GM23338 (cell line): Measurements from ENCODE around the gene AFP. TPM values are rescaled to one million over a fixed set of nuclear protein-coding genes. Genes with fewer than 3 reads are reported as not detected.

ENCODE experiments used
- ATAC-seq: fragments of 200-7000 bp; cut with Tn5 transposase; 3 replicates; pipeline ENCODE4 v1.9.1; 2020
- DNase-seq: peaks from one replicate; pipeline ENCODE4 v3.0.0-alpha.2; 2015; ENCODE audit warnings: low spot score
- H2AFZ ChIP-seq: fragments of 200-600 bp; sonication (generic); 2 replicates; pipeline ENCODE4 v1.8.0; 2016; ENCODE audit warnings: antibody characterized with exemption, mild to moderate bottlenecking, moderate library complexity
- H3F3A ChIP-seq: fragments of 200-600 bp; sonication (generic); replicated peaks from 2 replicates; pipeline ENCODE4 v1.8.0; 2017; ENCODE audit warnings: antibody characterized with exemption, mixed run types, low read depth
- H3K27ac ChIP-seq: fragments of 200-600 bp; sonication (generic); 2 replicates; pipeline ENCODE4 v1.6.1; 2016; ENCODE audit warnings: low read depth
- H3K27me3 ChIP-seq: fragments of 200-600 bp; sonication (generic); 2 replicates; pipeline ENCODE4 v1.8.0; 2016; ENCODE audit warnings: mild to moderate bottlenecking, mixed run types, moderate library complexity; ENCODE audit not compliant: insufficient read depth
- H3K36me3 ChIP-seq: fragments of 200-600 bp; sonication (generic); 2 replicates; pipeline ENCODE4 v1.8.0; 2016; ENCODE audit warnings: mild to moderate bottlenecking; ENCODE audit not compliant: insufficient read depth
- H3K4me1 ChIP-seq: fragments of 200-600 bp; sonication (generic); 2 replicates; pipeline ENCODE4 v1.8.0; 2016; ENCODE audit warnings: mild to moderate bottlenecking, moderate library complexity; ENCODE audit not compliant: insufficient read depth
- H3K4me2 ChIP-seq: fragments of 200-600 bp; sonication (generic); 2 replicates; pipeline ENCODE4 v1.7.1; 2017; ENCODE audit warnings: mixed run types
- H3K4me3 ChIP-seq: fragments of 200-600 bp; sonication (generic); 2 replicates; pipeline ENCODE4 v1.6.1; 2016; ENCODE audit warnings: mixed run types
- H3K79me2 ChIP-seq: fragments of 200-600 bp; sonication (generic); replicated peaks from 2 replicates; pipeline ENCODE4 v1.8.0; 2017; ENCODE audit warnings: mild to moderate bottlenecking; ENCODE audit not compliant: insufficient read depth
- H3K9me2 ChIP-seq: fragments of 200-600 bp; sonication (generic); 2 replicates; pipeline ENCODE4 v1.8.0; 2017; ENCODE audit not compliant: insufficient read depth
- H4K20me1 ChIP-seq: fragments of 200-600 bp; sonication (generic); replicated peaks from 2 replicates; pipeline ENCODE4 v1.8.0; 2017; ENCODE audit warnings: mild to moderate bottlenecking; ENCODE audit not compliant: insufficient read depth
- H3K27ac Mint-ChIP-seq: 2 replicates; pipeline ENCODE4 v1.8.0; 2020; ENCODE audit warnings: inconsistent platforms, mild to moderate bottlenecking, moderate library complexity, mixed read lengths
- H3K27me3 Mint-ChIP-seq: 3 replicates; pipeline ENCODE4 v1.8.0; 2022; ENCODE audit warnings: low read depth, mild to moderate bottlenecking, moderate library complexity, mixed read lengths, inconsistent platforms; ENCODE audit not compliant: insufficient read depth, poor library complexity
- H3K36me3 Mint-ChIP-seq: 3 replicates; pipeline ENCODE4 v1.8.0; 2021; ENCODE audit warnings: low read depth, mild to moderate bottlenecking, inconsistent platforms, moderate library complexity, mixed read lengths
- H3K4me1 Mint-ChIP-seq: 3 replicates; pipeline ENCODE4 v1.8.0; 2020; ENCODE audit warnings: mild to moderate bottlenecking, inconsistent platforms, mixed read lengths
- H3K4me3 Mint-ChIP-seq: 3 replicates; pipeline ENCODE4 v1.8.0; 2021; ENCODE audit warnings: moderate library complexity, mild to moderate bottlenecking, inconsistent platforms, mixed read lengths
- H3K9me3 Mint-ChIP-seq: 3 replicates; pipeline ENCODE4 v1.8.0; 2020; ENCODE audit warnings: moderate library complexity, mild to moderate bottlenecking, inconsistent platforms, mixed read lengths
- CREB1 ChIP-seq: fragments of 250-450 bp; sonication (Bioruptor Pico); IDR thresholded peaks from 2 replicates; pipeline ENCODE4 v1.5.0; 2020; ENCODE audit warnings: low read depth, mild to moderate bottlenecking, moderate library complexity
- CTCF ChIP-seq, 2 experiments: fragments of 200-600 bp in 1 of 2; sonication (generic) in 1 of 2; conservative IDR thresholded peaks; 2 replicates each; pipeline versions ENCODE4 v1.5.1 to v1.6.1; 2016 to 2017; ENCODE audit warnings: antibody characterized with exemption in 2 of 2, low read depth in 2 of 2, mild to moderate bottlenecking in 2 of 2, moderate library complexity in 1 of 2
- EZH2 ChIP-seq: fragments of 200-600 bp; sonication (generic); IDR thresholded peaks from one replicate; pipeline ENCODE4 v1.8.0; 2017; ENCODE audit warnings: antibody characterized with exemption, mild to moderate bottlenecking, low read depth; ENCODE audit not compliant: unreplicated experiment
- EZH2phosphoT487 ChIP-seq: fragments of 200-600 bp; sonication (generic); IDR thresholded peaks from one replicate; pipeline ENCODE4 v1.8.1; 2018; ENCODE audit warnings: antibody characterized with exemption; ENCODE audit not compliant: unreplicated experiment
- JUNB ChIP-seq: IDR thresholded peaks from one replicate; pipeline ENCODE4 v1.6.1; 2016; ENCODE audit warnings: antibody characterized with exemption; ENCODE audit not compliant: unreplicated experiment
- NANOG ChIP-seq: IDR thresholded peaks from 2 replicates; pipeline ENCODE4 v1.6.1; 2016; ENCODE audit warnings: antibody characterized with exemption, borderline replicate concordance
- POLR2AphosphoS5 ChIP-seq: IDR thresholded peaks from 2 replicates; pipeline ENCODE4 v1.6.1; 2016; ENCODE audit warnings: antibody characterized with exemption, low read depth
- STAT1 ChIP-seq: IDR thresholded peaks from one replicate; pipeline ENCODE4 v1.6.1; 2016; ENCODE audit warnings: antibody characterized with exemption; ENCODE audit not compliant: unreplicated experiment
- ZNF114 ChIP-seq: fragments of 250-450 bp; sonication (Bioruptor Pico); IDR thresholded peaks from 2 replicates; pipeline ENCODE4 v1.5.0; 2020; ENCODE audit warnings: mild to moderate bottlenecking, moderate library complexity
- ZNF331 ChIP-seq: fragments of 250-450 bp; sonication (Bioruptor Pico); IDR thresholded peaks from 2 replicates; pipeline ENCODE4 v1.5.0; 2020; ENCODE audit warnings: low read depth, mild to moderate bottlenecking, moderate library complexity
- ZNF462 ChIP-seq: fragments of 250-450 bp; sonication (Bioruptor Pico); IDR thresholded peaks from 2 replicates; pipeline ENCODE4 v1.5.0; 2020; ENCODE audit warnings: mild to moderate bottlenecking, moderate library complexity
- polyA plus RNA-seq: library from polyadenylated mRNA; unstranded; fragments of >200 nt; fragmentation: Nextera tagmentation; extraction: Ambion mirVana; gene quantifications from 2 replicates; pipeline ENCODE4 v1.2.1, GENCODE V29; 2016
- total RNA-seq: library from RNA; depleted of rRNA; stranded (reverse); fragments of >200 nt; shearing (Covaris generic); gene quantifications from 2 replicates; pipeline ENCODE4 v1.2.3, GENCODE V29; 2014
- TF ChIP-seq, protein P1 (sequence below): IDR thresholded peaks from 2 replicates; pipeline ENCODE4 v1.6.1; 2016; ENCODE audit warnings: antibody characterized with exemption
- TF ChIP-seq, protein P2 (sequence below): IDR thresholded peaks from one replicate; pipeline ENCODE4 v1.6.1; 2018; ENCODE audit warnings: antibody characterized with exemption; ENCODE audit not compliant: unreplicated experiment

The AFP gene
- total and polyA plus RNA-seq, 2 experiments from 2014 or later = 4.0 to 17.3 TPM

- H3K4me3 Mint-ChIP-seq = no peak overlapping the region
- H3K27me3 ChIP-seq = no peaks in the 10 kb centered on the region
Observed at GRCh38 chr4:73405138-73405537, 30.9 kb upstream of the AFP start.

More at GRCh38 chr4:73405138-73405537, 30.9 kb upstream of the AFP start:
- no peaks in the 10 kb centered on the region for H3K36me3 ChIP-seq
- peaks cover 20% of the 10 kb centered on the region for H3K4me1 ChIP-seq
- H3K4me2 ChIP-seq = no peak overlapping the region
- no peaks in the 10 kb centered on the region for H4K20me1 ChIP-seq
- no peaks in the 10 kb centered on the region for H3K9me2 ChIP-seq
- no peak overlapping the region for H3K27ac ChIP-seq
- no peaks in the 10 kb centered on the region for H3K27me3 Mint-ChIP-seq
- TF ChIP-seq CREB1 (no peak), EZH2phosphoT487 (no peak), JUNB (no peak), STAT1 (no peak), ZNF462 (no peak), POLR2AphosphoS5 (no peak), NANOG (no peak), ZNF114 (no peak), CTCF (conservative IDR thresholded peaks at IDR 0.05; ENCODE audit: low read depth in 2 of 2) (no peak), ZNF331 (CRISPR knock-in tag) (no peak), EZH2 (no peak)
- TF ChIP-seq, protein P1, sequence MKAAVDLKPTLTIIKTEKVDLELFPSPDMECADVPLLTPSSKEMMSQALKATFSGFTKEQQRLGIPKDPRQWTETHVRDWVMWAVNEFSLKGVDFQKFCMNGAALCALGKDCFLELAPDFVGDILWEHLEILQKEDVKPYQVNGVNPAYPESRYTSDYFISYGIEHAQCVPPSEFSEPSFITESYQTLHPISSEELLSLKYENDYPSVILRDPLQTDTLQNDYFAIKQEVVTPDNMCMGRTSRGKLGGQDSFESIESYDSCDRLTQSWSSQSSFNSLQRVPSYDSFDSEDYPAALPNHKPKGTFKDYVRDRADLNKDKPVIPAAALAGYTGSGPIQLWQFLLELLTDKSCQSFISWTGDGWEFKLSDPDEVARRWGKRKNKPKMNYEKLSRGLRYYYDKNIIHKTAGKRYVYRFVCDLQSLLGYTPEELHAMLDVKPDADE = no peak
- TF ChIP-seq, protein P2, sequence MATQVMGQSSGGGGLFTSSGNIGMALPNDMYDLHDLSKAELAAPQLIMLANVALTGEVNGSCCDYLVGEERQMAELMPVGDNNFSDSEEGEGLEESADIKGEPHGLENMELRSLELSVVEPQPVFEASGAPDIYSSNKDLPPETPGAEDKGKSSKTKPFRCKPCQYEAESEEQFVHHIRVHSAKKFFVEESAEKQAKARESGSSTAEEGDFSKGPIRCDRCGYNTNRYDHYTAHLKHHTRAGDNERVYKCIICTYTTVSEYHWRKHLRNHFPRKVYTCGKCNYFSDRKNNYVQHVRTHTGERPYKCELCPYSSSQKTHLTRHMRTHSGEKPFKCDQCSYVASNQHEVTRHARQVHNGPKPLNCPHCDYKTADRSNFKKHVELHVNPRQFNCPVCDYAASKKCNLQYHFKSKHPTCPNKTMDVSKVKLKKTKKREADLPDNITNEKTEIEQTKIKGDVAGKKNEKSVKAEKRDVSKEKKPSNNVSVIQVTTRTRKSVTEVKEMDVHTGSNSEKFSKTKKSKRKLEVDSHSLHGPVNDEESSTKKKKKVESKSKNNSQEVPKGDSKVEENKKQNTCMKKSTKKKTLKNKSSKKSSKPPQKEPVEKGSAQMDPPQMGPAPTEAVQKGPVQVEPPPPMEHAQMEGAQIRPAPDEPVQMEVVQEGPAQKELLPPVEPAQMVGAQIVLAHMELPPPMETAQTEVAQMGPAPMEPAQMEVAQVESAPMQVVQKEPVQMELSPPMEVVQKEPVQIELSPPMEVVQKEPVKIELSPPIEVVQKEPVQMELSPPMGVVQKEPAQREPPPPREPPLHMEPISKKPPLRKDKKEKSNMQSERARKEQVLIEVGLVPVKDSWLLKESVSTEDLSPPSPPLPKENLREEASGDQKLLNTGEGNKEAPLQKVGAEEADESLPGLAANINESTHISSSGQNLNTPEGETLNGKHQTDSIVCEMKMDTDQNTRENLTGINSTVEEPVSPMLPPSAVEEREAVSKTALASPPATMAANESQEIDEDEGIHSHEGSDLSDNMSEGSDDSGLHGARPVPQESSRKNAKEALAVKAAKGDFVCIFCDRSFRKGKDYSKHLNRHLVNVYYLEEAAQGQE = no peak
- no peaks in the 10 kb centered on the region for H3K9me3 Mint-ChIP-seq
- H3K4me1 Mint-ChIP-seq = peaks cover 15% of the 10 kb centered on the region; the same call in 2 of the 3 replicates
- no peak for DNase-seq
- H3K4me3 ChIP-seq = no peak overlapping the region
- no peaks in the 10 kb centered on the region for H3K36me3 Mint-ChIP-seq
- H3F3A ChIP-seq = no peaks in the 10 kb centered on the region
- ATAC-seq = no peak
- no peak overlapping the region for H2AFZ ChIP-seq
- H3K79me2 ChIP-seq = no peaks in the 10 kb centered on the region
- no peak overlapping the region for H3K27ac Mint-ChIP-seq
